Mammary epithelial cell (primary cell): ENCODE results near the gene UVSSA.

ENCODE experiments used
- EZH2 ChIP-seq: IDR thresholded peaks from 2 replicates; pipeline ENCODE4 v1.6.1; 2012; ENCODE audit warnings: low read length, inconsistent platforms, borderline replicate concordance
- TF ChIP-seq, protein P1 (sequence below), 2 donors: IDR thresholded peaks in 1 of 2; conservative IDR thresholded peaks in 1 of 2; 2 replicates each; pipeline ENCODE4 v1.5.1; 2011 to 2012; ENCODE audit warnings: inconsistent platforms in 2 of 2, low read length in 2 of 2, mild to moderate bottlenecking in 2 of 2, control low read depth in 1 of 2, low read depth in 1 of 2; ENCODE audit not compliant: insufficient read depth in 1 of 2; ENCODE audit errors: extremely low read depth in 1 of 2

DNA sequence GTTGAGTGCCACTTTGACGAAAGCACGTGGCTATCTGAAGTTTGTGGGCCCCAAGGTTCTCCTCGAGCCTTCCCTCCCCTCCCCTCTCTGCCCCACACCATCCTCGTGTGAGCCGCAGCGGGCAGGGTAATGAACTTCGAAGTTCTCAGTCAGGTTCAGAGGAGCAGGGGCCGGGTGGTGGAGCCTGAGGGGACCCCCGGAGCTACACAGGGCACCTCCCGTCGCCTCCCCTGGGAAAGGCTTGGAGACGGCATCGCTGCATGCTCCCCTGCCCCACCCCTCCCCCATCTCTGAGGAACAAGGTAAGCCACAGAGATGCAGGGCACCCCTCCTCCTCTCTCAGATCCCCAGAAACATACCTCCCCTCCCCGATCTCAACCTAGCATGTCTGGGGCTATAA is 62.1 kb downstream of the UVSSA start:
- TF ChIP-seq, protein P1, sequence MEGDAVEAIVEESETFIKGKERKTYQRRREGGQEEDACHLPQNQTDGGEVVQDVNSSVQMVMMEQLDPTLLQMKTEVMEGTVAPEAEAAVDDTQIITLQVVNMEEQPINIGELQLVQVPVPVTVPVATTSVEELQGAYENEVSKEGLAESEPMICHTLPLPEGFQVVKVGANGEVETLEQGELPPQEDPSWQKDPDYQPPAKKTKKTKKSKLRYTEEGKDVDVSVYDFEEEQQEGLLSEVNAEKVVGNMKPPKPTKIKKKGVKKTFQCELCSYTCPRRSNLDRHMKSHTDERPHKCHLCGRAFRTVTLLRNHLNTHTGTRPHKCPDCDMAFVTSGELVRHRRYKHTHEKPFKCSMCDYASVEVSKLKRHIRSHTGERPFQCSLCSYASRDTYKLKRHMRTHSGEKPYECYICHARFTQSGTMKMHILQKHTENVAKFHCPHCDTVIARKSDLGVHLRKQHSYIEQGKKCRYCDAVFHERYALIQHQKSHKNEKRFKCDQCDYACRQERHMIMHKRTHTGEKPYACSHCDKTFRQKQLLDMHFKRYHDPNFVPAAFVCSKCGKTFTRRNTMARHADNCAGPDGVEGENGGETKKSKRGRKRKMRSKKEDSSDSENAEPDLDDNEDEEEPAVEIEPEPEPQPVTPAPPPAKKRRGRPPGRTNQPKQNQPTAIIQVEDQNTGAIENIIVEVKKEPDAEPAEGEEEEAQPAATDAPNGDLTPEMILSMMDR (conservative IDR thresholded peaks at IDR 0.05 in 1 of 2, IDR thresholded peaks at IDR 0.05 in 1 of 2; ENCODE audit: extremely low read depth in 1 of 2, insufficient read depth in 1 of 2, low read depth in 1 of 2, low read length in 2 of 2), result no peak
- no peak for TF ChIP-seq EZH2
